ENCODE data around the gene RAB33B. TPM values are rescaled to one million over a fixed set of nuclear protein-coding genes. Genes with fewer than 3 reads are reported as not detected.
A peak's percentile ranks its signal among the peaks of the same experiment; 100 is the strongest.

Gene RAB33B
- total RNA-seq, 1 donor from 2014 or later: 11.8 TPM

DNA sequence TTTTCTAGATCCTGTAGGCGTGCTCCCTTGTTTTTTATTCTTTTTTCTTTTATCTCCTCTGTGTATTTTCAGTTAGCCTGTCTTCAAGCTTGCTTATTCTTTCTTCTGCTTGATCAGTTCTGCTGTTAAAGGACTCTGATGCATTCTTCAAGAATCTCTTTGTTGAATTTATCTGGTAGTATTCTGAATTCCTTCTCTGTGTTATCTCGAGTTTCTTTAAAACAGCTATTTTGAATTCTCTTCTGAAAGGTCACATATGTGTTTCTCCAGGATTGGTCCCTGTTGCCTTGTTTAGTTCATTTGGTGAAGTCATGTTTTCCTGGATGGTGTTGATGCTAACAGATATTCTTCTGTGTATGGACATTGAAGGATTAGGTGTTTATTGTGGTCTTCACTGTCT lies 15.3 kb downstream of the RAB33B start:
- Mint-ChIP-seq H3K9me3 (ENCODE audit: unreplicated experiment) (peaks cover 20% of the 10 kb centered on the region), H3K27ac (ENCODE audit: unreplicated experiment) (peak overlapping the region; percentile 6), H3K36me3 (ENCODE audit: low read depth, unreplicated experiment) (peaks cover 23% of the 10 kb centered on the region), H3K27me3 (ENCODE audit: low read depth, unreplicated experiment) (no peaks in the 10 kb centered on the region), H3K4me3 (ENCODE audit: unreplicated experiment) (no peak overlapping the region), H3K4me1 (ENCODE audit: low read depth, unreplicated experiment) (peaks cover 4% of the 10 kb centered on the region)
- Histone ChIP-seq H4K20me1 (ENCODE audit: insufficient read depth, low read length) (peaks cover 51% of the 10 kb centered on the region), H3K4me3 (ENCODE audit: insufficient read depth, low read depth, low read length) (no peak overlapping the region), H2AFZ (ENCODE audit: low read depth, low read length) (no peak overlapping the region), H3K36me3 (ENCODE audit: insufficient read depth, low read length) (peaks cover 2% of the 10 kb centered on the region), H3K4me1 (ENCODE audit: insufficient read depth, low read length) (no peaks in the 10 kb centered on the region), H3K27me3 (ENCODE audit: insufficient read depth, low read length) (no peaks in the 10 kb centered on the region), H3K9me3 (ENCODE audit: insufficient read depth, low read depth, low read length) (peaks cover 3% of the 10 kb centered on the region), H3K27ac (ENCODE audit: low read depth, low read length) (no peak overlapping the region), H3K79me2 (ENCODE audit: insufficient read depth, low read length) (peaks cover 63% of the 10 kb centered on the region), H3K4me2 (ENCODE audit: low read length) (no peak overlapping the region), H3K9ac (ENCODE audit: low read length) (no peak overlapping the region)
- DNase-seq (ENCODE audit: low read depth) (peak; percentile 60), FAIRE-seq (no peak)
- TF ChIP-seq, protein P1, sequence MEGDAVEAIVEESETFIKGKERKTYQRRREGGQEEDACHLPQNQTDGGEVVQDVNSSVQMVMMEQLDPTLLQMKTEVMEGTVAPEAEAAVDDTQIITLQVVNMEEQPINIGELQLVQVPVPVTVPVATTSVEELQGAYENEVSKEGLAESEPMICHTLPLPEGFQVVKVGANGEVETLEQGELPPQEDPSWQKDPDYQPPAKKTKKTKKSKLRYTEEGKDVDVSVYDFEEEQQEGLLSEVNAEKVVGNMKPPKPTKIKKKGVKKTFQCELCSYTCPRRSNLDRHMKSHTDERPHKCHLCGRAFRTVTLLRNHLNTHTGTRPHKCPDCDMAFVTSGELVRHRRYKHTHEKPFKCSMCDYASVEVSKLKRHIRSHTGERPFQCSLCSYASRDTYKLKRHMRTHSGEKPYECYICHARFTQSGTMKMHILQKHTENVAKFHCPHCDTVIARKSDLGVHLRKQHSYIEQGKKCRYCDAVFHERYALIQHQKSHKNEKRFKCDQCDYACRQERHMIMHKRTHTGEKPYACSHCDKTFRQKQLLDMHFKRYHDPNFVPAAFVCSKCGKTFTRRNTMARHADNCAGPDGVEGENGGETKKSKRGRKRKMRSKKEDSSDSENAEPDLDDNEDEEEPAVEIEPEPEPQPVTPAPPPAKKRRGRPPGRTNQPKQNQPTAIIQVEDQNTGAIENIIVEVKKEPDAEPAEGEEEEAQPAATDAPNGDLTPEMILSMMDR (IDR thresholded peaks at IDR 0.05; ENCODE audit: insufficient read depth, low read depth, low read length): no peak
- TF ChIP-seq EZH2 (IDR thresholded peaks at IDR 0.05; ENCODE audit: insufficient read depth, low read length): no peak

GRCh38 chr4:139469869-139470268 lies 15.9 kb downstream of the RAB33B start:
- Mint-ChIP-seq H3K27ac (ENCODE audit: unreplicated experiment) (no peak overlapping the region), H3K4me3 (ENCODE audit: unreplicated experiment) (no peak overlapping the region), H3K9me3 (ENCODE audit: unreplicated experiment) (peaks cover 20% of the 10 kb centered on the region), H3K4me1 (ENCODE audit: low read depth, unreplicated experiment) (peaks cover 4% of the 10 kb centered on the region), H3K36me3 (ENCODE audit: low read depth, unreplicated experiment) (peaks cover 23% of the 10 kb centered on the region), H3K27me3 (ENCODE audit: low read depth, unreplicated experiment) (no peaks in the 10 kb centered on the region)
- Histone ChIP-seq H3K4me3 (ENCODE audit: insufficient read depth, low read depth, low read length) (no peak overlapping the region), H3K4me1 (ENCODE audit: insufficient read depth, low read length) (no peaks in the 10 kb centered on the region), H3K27me3 (ENCODE audit: insufficient read depth, low read length) (no peaks in the 10 kb centered on the region), H2AFZ (ENCODE audit: low read depth, low read length) (no peak overlapping the region), H3K36me3 (ENCODE audit: insufficient read depth, low read length) (peaks cover 2% of the 10 kb centered on the region), H4K20me1 (ENCODE audit: insufficient read depth, low read length) (peaks cover 50% of the 10 kb centered on the region), H3K9ac (ENCODE audit: low read length) (no peak overlapping the region), H3K4me2 (ENCODE audit: low read length) (no peak overlapping the region), H3K9me3 (ENCODE audit: insufficient read depth, low read depth, low read length) (peaks cover 3% of the 10 kb centered on the region), H3K27ac (ENCODE audit: low read depth, low read length) (no peak overlapping the region), H3K79me2 (ENCODE audit: insufficient read depth, low read length) (peaks cover 58% of the 10 kb centered on the region)
- FAIRE-seq (no peak), DNase-seq (ENCODE audit: low read depth) (no peak)
- TF ChIP-seq EZH2 (IDR thresholded peaks at IDR 0.05; ENCODE audit: insufficient read depth, low read length): no peak
- TF ChIP-seq, protein P1 (IDR thresholded peaks at IDR 0.05; ENCODE audit: insufficient read depth, low read depth, low read length): no peak

DNA sequence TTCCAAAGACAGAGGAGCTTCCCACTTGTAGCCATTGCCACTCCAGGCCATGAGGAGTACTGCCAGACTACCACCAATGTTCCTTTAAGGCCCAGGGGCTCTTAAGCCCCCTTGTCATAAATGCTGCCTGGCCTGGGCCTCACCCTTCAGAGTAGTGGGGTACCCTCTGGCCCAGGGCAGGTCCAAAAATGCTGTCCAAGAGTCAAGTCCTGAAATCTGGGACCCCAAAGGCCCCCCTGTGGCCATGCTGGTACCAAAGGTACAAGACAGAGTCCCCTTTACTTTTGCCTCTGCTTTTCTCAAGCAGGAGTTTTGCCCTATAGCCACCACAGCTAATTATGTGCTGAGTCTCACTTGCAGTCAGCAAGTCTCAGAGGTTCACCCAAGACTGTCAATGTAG lies 16.4 kb downstream of the RAB33B start:
- no peak overlapping the region for H3K9ac ChIP-seq (ENCODE audit: low read length)
- no peak overlapping the region for H3K4me2 ChIP-seq (ENCODE audit: low read length)
- TF ChIP-seq, protein P1 (IDR thresholded peaks at IDR 0.05; ENCODE audit: insufficient read depth, low read depth, low read length): no peak
- no peak for TF ChIP-seq EZH2 (IDR thresholded peaks at IDR 0.05; ENCODE audit: insufficient read depth, low read length)
- H3K36me3 ChIP-seq (ENCODE audit: insufficient read depth, low read length): peaks cover 2% of the 10 kb centered on the region
- Mint-ChIP-seq H3K9me3 (ENCODE audit: unreplicated experiment) (peaks cover 20% of the 10 kb centered on the region), H3K4me1 (ENCODE audit: low read depth, unreplicated experiment) (peaks cover 4% of the 10 kb centered on the region), H3K27me3 (ENCODE audit: low read depth, unreplicated experiment) (no peaks in the 10 kb centered on the region), H3K4me3 (ENCODE audit: unreplicated experiment) (no peak overlapping the region), H3K36me3 (ENCODE audit: low read depth, unreplicated experiment) (peaks cover 23% of the 10 kb centered on the region), H3K27ac (ENCODE audit: unreplicated experiment) (no peak overlapping the region)
- no peak overlapping the region for H3K27ac ChIP-seq (ENCODE audit: low read depth, low read length)
- DNase-seq (ENCODE audit: low read depth) (no peak), FAIRE-seq (no peak)
- H3K4me3 ChIP-seq (ENCODE audit: insufficient read depth, low read depth, low read length): no peak overlapping the region
- peaks cover 50% of the 10 kb centered on the region for H4K20me1 ChIP-seq (ENCODE audit: insufficient read depth, low read length)
- H3K27me3 ChIP-seq (ENCODE audit: insufficient read depth, low read length): no peaks in the 10 kb centered on the region
- no peaks in the 10 kb centered on the region for H3K4me1 ChIP-seq (ENCODE audit: insufficient read depth, low read length)
- no peak overlapping the region for H2AFZ ChIP-seq (ENCODE audit: low read depth, low read length)
- peaks cover 58% of the 10 kb centered on the region for H3K79me2 ChIP-seq (ENCODE audit: insufficient read depth, low read length)
- H3K9me3 ChIP-seq (ENCODE audit: insufficient read depth, low read depth, low read length): peaks cover 3% of the 10 kb centered on the region
